SHP77 treated with DMSO at 0.1 percent for 48 hours (cell line): ENCODE data around the gene ACKR2.
"Not testable (repeated sequence)": the region's sequence is repeated elsewhere in the genome, so short reads cannot be mapped to it uniquely, and the experiment has no call there.

Experiments used
- DNase-seq: peaks from one replicate; lab custom pipeline; 2025; lab: John Stamatoyannopoulos, UW

The ACKR2 gene

DNA sequence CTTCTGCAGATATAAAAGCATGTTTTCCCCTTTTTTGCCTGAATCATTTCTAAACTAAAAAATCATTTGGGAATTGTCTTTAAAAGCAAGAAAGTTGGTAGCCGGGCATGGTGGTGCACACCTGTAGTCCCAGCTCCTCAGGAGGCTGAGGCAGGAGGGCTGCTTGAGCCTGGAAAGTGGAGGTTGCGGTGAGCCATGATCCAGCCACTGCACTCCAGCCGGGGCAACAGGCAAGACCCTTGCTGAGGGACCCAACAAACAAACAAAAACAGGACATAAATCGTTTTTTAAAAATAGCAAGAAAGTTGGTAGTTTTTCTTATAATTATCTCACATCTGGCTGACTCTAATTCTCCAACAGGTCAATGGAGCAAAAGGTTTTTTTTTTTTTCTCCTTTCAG lies 7.5 kb upstream of the ACKR2 start:
- no peak for DNase-seq

DNA sequence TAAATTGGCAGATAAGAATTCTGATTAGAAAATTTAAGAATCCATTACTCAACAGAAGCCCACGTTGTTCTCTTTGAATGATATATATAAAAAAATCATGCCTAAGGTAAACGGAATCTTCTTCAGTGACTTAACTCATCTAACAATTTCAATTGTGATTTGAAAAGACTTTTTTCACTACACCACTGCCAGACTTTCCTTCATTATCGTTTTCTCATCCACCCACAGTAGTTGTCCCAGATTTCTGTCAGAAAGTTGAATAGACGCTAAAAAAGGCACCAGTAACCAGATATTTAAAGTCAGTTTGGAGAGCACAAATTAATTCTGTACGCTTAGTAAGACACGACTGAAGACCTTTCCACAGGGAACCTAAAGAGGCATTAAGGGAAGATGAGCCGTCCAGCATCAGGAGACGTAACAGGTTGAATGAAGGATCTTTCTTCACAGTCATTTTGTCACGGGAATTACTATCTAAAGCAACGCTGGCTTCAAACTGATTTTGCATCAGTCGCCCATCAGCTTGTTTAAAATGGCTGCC lies 6.3 kb upstream of the ACKR2 start:
- DNase-seq: no peak

DNA sequence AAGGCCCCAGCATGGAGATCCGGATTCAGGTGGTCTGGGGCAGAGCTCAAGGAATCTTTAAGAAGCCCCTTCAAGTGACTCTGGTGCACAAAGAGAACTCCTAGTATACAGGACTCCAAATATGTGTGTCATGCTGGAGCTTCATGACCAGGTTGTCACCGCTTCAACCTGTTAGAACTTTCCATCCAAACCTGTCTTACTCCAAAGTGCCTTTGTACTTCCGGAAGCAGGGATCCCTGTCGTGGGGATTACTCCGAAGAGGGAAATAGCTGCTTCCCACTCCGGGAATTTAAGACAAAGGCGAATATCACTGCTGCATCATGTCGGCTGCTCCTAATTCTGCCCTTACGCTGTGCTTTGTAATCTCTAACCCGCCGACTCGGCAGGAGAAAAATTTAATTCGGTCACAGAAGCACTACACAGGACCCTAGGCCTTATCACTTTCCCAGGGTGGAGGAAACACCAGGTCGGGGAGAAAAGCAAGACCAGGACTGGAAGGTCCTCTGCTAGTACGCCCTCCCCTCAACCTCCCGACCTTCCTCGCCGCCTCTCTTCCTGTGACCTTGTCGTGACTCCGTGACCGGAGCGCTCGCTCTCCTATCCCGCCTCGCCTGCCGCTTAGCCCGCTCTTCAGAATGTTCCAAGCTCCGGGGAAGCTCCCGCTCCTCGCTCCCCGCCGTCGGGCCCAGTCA lies 5.7 kb upstream of the ACKR2 start:
- peak; percentile 77 for DNase-seq

DNA sequence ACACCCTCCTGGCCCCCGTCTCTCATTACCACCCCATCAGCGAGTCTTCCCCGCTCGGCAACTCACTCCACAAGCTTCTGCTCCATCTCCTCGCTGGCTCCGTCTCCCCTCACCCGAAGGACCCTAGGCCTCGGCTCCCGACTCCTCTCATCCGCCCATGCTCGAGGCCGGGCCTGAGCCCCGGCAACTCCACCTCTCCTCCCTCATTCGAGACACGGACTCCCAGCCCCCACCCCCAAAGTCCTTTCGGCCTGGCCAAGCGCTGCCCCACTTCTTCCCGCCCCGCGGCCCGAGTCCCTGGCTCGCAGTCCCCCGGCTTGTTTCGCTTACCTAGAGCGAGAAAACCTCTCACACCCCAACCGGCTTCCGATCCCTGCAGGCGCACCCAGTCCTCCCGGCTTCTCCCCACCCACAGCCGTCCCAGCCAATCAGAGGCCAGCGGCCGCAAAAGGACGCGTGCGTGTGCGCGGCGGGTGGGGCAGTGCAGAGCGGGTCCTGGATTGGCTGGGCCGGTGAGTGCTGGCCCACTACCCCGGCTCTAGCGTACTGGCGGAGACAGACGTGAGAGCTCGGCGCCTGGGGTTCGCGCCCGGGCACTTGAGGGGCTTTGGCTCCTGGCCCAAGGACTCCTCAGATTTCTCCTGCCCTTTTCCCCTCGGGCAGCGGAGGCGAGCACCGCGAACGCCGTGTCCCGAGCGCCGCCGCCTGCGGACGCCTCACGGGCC lies 5.0 kb upstream of the ACKR2 start, which contains the start of gene HIGD1A:
Gene HIGD1A (minus strand): TSS at position 385 of the 725 bp plus-strand sequence. CDS start 10,237 bp downstream, outside the sequence.
- DNase-seq: peak; percentile 94

DNA sequence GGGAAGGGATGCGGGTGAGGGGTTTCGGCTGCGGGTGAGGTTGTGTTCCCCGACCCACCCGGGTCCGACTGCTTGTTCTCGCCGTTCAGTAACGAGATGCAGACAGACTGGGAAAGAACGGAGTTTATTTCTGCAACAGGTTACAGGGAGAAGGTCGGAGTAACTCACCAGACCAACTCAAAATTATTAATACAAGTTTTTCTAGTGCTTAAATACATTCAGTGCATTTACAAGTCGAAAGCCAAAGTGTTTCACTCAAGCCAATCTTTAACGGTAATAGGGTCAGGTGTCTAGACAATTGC lies 4.5 kb upstream of the ACKR2 start:
- no peak for DNase-seq

DNA sequence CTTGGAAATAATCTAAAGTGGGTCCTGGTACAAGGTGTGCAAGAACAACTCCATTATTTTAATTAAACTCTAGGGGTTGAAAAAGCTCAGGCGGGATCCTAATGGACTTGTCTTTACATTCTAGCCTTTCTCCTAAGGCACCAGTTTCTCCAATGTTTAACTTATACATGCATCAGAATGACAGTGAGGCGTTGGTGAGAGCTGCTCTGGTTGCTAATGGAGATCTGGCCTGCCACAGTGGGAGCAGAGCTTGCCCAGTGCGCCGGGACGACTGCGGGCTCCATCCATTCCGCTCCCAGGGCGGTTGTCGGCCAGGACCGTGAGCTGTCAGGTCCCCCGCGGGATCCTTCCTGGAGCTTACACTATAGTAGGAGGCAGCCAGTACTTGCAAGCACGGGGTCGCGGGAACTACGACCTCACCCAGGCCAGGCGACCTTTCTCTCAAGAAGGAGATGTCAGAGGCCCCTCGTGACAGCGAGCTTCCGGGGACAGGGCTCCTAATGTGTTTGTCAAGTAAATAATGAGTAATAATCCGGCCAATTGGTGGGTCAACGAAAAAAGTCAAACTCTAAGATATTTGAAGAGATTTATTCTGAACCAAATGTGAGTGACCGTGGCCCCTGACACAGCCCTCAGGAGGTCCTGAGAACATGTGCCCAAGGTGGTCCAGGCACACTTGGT lies 4.0 kb upstream of the ACKR2 start:
- no peak for DNase-seq

DNA sequence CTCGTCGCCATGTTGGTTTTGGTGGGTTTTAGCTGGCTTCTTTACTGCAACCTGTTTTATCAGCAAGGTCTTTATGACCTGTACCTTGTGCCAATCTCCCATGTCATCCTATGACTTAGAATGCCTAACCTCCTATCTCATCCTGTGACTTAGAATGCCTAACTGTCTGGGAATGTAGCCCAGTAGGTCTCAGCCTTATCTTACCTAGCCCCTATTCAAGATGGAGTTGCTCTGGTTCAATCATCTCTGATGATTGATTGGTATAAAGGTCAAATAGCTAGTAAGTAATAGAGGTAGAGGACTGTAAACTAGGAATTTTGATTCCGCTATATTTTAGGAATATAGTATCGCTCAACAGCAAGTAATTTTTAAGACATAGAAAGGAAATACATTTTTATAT lies 1.3 kb upstream of the ACKR2 start:
- no peak for DNase-seq

DNA sequence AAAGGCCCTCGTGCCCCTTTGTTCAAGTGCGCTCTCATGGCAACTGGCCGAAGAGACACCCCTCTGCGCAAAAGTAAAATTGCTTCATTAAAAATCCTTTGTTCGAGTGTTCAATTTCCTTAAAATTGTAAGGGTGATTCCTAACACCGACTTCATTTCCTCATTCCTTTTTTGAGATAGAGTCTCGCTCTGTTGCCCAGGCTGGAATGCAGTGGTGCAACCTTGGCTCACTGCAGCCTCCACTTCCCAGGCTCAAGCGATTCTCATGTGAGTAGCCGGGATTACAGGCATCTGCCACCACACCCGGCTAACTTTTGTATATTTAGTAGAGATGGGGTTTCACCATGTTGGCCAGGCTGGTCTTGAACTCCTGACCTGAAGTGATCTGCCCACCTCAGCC lies 1.5 kb downstream of the ACKR2 start:
- not testable (repeated sequence) for DNase-seq

DNA sequence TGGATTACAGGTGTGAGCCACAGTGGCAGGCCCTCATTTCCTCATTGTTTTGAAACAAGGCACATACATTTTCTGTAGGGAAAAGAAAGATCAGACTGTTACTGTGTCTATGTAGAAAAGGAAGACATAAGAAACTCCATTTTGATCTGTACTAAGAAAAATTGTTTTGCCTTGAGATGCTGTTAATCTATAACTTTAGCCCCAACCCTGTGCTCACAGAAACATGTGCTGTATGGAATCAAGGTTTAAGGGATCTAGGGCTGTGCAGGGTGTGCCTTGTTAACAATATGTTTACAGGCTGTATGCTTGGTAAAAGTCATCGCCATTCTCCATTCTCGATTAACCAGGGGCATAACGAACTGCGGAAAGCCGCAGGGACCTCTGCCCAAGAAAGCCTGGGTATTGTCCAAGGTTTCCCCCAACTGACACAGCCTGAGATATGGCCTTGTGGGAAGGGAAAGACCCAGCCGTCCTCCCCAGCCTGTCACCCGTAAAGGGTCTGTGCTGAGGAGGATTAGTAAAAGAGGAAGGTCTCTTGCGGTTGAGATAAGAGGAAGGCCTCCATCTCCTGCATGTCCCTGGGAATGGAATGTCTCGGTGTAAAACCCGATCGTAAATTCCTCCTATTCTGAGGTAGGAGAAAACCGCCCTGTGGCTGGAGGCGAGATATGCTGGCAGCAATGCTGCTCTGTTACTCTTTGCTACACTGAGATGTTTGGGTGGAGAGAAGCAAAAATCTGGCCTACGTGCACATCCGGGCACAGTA lies 2.1 kb downstream of the ACKR2 start:
- not testable (repeated sequence) for DNase-seq

DNA sequence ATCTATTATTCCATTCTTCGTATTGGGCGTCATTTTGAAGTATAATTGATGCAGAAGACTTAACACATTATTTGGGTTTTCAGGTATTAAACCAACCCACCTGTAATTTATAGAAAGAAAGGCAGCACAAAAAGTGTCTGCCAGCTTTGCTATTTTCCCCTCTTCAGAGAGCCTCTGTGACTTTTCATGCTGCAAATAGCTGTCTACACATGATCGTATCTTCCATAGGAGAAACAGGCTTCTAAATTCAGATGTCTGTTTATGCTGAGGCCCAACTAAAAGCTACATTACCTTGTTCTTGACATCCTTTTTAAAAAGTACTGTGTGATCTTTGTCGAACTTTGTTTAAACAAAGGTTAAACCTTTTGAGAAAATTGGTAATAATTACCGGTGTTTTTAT lies 5.0 kb downstream of the ACKR2 start:
- no peak for DNase-seq

DNA sequence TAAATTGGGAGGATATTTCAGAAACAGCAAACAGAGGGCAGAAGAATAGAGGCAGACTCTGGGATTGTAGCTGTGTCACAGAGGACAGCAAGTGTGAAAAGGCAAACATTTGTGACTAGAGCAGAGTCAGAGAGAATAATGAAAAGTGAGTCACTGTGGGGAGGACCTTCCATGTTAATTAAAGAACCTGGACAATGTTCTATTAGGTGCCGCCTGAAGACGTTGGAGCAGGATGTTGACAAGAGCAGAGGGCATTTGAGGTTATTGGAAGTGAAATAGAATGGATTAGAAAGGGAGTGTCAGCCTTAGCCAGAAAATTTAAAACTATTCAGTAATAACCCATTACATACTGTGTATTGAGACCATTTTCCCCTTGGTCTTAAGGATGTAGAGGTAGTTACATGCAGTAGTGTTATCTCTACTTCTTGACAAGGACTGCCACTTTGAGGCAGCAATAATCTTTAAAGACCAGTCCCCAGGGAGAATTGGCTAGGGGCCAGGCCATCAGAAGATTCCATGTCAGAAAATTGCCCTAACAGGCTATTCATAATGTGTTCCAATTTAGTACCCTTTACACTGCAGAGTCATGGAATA lies 5.8 kb downstream of the ACKR2 start:
- DNase-seq: no peak

DNA sequence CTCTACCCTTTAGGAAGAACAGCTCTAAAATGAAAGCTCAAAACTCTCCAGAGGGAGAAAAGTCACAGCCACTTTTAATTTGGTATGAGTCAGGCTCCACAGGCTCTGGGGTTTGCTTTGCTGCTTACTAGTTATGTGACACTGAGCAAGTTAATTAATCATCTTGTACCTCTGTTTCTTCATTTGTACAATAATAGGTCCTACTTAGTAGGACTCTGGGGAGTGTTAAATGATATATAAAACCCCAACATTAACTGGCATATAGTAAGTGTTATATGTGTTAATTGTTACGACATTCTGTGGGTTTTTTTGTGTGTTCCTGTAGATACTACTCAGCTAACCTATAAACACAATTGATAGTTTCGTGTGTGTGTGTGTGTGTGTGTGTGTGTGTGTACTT lies 6.6 kb downstream of the ACKR2 start:
- no peak for DNase-seq

DNA sequence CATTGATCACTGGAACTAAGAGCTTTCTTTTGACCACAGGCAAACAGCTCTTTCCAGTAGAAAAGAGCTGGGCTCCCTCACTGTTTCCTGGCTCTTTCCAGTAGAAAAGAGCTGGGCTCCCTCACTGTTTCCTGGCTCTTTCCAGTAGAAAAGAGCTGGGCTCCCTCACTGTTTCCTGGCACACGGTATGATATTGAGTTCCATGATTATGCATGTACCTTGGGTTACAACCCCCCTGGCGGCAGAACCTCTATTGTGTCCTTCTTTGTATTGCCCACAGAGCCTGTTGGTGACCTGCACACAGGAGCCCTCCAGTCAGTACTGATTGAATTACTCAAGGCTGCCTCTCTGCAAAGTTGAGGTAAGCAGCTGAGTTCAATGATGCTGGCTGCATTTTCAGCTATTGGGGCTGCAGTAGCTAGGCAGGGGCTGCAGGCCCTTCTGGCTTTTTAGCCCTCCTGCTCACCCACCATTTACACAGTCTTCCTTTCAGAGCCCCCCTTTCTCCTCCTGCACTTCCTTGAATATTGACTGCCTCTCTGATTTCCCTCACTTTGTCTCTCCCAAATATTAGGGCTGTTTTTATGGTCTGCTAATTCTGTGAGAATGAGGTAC lies 10.2 kb downstream of the ACKR2 start:
- DNase-seq: peak; percentile 86

DNA sequence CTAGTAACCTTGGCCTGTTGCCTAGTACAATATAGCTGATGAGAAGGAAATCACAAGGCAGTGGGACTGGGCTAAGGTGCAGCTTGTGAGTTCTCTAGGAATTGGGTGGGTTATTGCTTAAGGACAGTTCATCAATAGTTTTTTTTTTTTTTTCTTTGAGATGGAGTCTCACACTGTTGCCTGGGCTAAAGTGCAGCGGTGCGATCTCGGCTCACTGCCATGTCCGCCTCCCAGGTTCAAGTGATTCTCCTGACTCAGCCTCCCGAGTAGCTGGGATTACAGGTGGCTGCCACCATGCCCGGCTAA lies 11.5 kb downstream of the ACKR2 start:
- no peak for DNase-seq

DNA sequence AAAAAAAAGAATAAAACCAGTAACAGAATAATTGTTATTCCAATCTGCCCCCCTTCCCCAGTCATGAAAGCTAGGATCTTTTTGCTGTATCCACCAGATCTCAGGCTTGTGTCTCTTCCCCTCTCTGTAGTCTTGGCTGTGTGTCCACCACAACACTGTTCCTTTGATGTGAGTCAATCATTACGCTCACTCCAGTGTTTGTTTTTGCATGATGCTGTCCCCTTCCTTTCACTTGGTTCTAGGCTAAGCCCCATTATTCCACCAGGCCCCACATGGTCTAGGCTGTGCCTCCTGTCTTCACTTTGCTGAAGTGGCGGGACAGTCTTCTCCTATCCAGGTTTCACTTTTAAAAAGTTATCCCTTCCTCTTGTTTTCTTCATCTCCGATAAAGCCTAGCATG lies 13.6 kb downstream of the ACKR2 start:
- no peak for DNase-seq

DNA sequence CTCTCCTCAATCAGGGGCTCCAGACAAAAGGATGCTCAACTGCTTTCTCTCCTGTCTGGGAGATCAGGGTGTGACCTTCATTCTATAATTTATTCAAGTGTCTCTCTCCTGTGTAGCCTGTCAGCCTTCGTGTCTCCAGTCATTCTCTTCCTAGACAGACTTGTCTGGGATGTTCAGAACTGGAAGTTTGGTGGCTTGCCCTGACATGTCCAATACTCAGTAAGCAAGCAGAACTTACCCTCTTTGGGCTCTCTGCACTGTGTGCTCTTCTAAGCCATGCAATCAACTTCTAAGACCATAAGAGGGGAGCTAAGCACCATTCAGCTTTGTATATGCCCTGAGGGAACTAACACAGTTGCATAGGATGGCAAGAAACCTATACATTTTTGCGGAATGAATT lies 14.1 kb downstream of the ACKR2 start:
- no peak for DNase-seq

DNA sequence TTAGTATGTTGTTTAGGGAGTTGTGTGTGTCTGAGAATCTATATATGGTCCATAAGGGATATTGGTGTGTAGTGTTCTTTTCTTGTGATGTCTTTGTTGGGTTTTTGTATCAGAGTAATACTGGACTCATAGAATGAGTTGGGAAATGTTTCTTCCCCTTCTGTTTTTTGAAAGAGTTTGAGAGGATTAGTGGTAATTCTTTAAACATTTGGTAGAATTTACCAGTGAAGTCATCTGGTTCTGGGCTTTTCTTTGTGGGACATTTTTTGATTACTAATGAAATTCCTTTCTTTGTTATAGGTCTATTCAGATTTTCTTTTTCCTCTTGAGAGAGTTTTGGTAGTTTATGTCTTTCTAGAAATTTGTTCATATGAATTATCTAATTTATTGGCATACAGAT lies 16.9 kb downstream of the ACKR2 start:
- no peak for DNase-seq

DNA sequence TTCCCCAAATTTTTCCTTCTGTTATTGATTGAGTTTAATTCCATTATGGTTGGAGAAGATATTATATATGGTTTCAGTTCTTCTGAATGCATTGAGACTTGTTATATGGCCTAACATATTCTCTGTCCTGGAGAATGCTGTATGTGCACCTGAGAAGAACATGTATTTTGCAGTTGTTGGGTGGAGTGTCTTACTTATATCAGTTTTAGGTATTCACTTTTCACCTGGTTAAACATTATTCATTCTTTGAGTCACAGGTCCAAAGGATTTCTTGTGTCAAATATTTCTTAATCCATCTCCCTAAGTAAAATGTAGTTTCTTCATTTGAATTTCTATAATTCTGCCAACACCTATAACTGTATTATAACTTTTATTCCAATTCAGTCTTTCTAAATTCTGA lies 17.8 kb downstream of the ACKR2 start:
- DNase-seq: no peak

DNA sequence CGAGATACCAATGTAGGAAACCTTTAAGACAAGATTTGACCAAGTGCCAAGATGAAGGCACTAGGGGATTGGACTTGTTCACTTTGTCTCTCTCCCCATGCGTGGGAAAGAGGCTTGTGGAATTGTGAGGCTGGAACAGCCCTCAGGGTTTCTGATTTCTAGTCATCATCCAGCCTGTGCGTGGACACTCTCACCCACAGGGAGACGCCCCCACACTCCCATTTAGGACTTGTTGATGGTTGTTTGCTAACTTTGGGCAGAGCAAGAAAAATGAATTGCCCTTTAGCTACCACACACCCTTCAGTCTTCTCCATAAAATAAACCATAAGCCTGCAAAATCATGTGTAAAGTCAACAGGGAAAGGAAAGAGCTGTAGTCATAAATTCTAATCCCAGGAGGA lies 18.4 kb downstream of the ACKR2 start:
- no peak for DNase-seq

DNA sequence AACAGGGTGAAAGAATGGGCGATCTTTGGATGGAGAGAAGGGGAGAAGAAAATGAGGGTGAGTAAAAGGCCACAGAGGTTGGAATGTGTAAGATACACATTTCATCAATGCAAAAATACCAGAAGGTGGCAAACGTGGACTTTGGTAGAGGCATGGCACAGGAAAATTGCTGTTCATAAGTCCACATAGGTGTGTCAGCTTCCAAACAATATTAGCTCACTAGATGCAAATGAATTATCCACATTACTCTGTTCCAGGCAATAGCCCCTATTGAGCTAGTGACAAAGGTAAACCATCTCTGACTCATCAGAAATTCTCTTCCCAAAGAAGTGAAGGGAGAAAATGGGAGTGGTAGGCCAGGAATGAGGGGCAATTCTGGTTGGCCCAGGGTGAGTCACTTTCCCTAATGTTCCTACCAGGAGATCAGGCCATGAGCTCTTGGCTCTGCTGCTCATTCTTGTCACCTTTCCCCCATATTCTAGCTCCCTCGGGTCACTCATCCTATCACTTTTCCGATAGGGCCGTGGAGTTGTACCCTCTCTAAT lies 19.9 kb downstream of the ACKR2 start:
- DNase-seq: no peak
